BE2C (cell line): Measurements from ENCODE around the gene ZNF793.

Source experiments
- DNase-seq: peaks from one replicate; pipeline ENCODE4 v3.0.0-alpha.2; 2020
- H3K27me3 ChIP-seq: fragments of 250-450 bp; sonication (Bioruptor Pico); 2 replicates; pipeline ENCODE4 v1.5.1; 2020; ENCODE audit warnings: mild to moderate bottlenecking
- H3K36me3 ChIP-seq: fragments of 250-450 bp; sonication (Bioruptor Pico); 2 replicates; pipeline ENCODE4 v1.5.1; 2020; ENCODE audit warnings: mild to moderate bottlenecking
- H3K4me1 ChIP-seq: fragments of 250-450 bp; sonication (Bioruptor Pico); 2 replicates; pipeline ENCODE4 v1.5.1; 2020
- H3K4me3 ChIP-seq: 2 replicates; pipeline ENCODE4 v1.5.1; 2011; ENCODE audit warnings: low read depth, low read length
- H3K9me3 ChIP-seq: fragments of 250-450 bp; sonication (Bioruptor Pico); 2 replicates; pipeline ENCODE4 v1.5.1; 2020
- TF ChIP-seq, protein P1 (sequence below): IDR thresholded peaks from 2 replicates; pipeline ENCODE4 v1.5.1; 2012; ENCODE audit warnings: mild to moderate bottlenecking, low read depth, low read length

The ZNF793 gene

DNA sequence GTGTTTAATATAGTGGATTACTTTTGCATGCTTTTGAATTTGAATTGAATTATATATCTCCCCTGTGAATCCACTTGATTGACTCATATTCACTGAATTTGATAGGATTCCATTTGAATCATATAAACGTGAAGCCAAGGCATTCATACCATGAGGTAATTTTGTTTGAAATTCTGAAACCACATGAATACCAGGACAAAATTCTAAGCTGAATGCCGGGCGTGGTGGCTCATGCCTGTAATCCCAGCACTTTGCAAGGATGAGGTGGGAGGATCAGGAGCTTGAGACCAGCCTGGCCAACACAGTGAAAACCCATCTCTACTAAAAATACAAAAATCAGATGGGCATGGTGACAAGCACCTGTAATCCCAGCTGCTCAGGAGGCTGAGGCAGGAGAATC lies 4.4 kb downstream of the ZNF793 start:
- Histone ChIP-seq H3K4me1 (no peaks in the 10 kb centered on the region), H3K36me3 (no peaks in the 10 kb centered on the region), H3K27me3 (peaks cover 4% of the 10 kb centered on the region; the same call in 1 of the 2 replicates), H3K4me3 (no peak overlapping the region), H3K9me3 (peaks cover 5% of the 10 kb centered on the region; the same call in 1 of the 2 replicates)
- no peak for DNase-seq
- TF ChIP-seq, protein P1, sequence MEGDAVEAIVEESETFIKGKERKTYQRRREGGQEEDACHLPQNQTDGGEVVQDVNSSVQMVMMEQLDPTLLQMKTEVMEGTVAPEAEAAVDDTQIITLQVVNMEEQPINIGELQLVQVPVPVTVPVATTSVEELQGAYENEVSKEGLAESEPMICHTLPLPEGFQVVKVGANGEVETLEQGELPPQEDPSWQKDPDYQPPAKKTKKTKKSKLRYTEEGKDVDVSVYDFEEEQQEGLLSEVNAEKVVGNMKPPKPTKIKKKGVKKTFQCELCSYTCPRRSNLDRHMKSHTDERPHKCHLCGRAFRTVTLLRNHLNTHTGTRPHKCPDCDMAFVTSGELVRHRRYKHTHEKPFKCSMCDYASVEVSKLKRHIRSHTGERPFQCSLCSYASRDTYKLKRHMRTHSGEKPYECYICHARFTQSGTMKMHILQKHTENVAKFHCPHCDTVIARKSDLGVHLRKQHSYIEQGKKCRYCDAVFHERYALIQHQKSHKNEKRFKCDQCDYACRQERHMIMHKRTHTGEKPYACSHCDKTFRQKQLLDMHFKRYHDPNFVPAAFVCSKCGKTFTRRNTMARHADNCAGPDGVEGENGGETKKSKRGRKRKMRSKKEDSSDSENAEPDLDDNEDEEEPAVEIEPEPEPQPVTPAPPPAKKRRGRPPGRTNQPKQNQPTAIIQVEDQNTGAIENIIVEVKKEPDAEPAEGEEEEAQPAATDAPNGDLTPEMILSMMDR: no peak

DNA sequence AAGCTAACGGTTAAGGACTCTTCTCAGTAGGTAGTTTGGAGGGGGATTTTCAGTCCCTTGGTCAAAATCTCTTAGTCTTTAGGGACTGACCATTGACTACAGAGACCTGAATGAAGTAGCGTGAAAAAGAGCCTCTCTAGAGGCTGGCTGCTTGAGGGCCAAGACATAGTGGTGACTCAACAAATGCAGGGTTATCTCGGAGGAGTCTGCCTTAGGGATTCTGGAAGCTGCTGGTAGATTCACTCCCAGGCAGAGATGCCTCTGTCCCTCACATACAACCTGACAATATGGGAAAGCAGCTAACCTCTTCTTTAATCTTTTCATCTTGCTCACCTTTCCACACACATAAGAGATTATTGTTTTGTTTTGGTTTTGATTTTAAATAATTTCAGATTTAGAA lies 5.1 kb downstream of the ZNF793 start:
- no peak for DNase-seq
- H3K4me3 ChIP-seq: no peak overlapping the region
- no peaks in the 10 kb centered on the region for H3K4me1 ChIP-seq
- H3K36me3 ChIP-seq: no peaks in the 10 kb centered on the region
- TF ChIP-seq, protein P1: no peak
- peaks cover 3% of the 10 kb centered on the region; the same call in 1 of the 2 replicates for H3K27me3 ChIP-seq
- peaks cover 5% of the 10 kb centered on the region; the same call in 1 of the 2 replicates for H3K9me3 ChIP-seq

DNA sequence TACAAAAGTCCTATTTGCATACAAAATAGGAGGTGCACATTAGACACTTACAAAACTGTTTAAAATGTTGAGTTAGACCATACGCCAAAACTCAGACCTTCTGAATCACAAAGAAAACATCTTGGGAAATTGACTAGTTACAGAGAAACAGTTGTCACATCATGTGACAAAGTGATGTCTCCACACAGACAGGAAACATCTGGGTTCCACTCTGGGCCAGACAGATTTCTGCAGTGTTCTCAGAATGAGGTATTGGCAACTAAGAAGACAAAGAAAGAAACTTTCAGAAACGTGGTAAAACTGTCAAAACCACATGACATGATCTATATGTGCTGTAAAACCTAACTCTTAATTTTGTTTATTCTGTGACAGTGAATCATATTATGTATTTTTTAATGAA lies 6.7 kb downstream of the ZNF793 start:
- DNase-seq: no peak
- Histone ChIP-seq H3K27me3 (no peaks in the 10 kb centered on the region), H3K4me3 (no peak overlapping the region), H3K9me3 (no peaks in the 10 kb centered on the region), H3K36me3 (no peaks in the 10 kb centered on the region), H3K4me1 (no peaks in the 10 kb centered on the region)
- TF ChIP-seq, protein P1: no peak

DNA sequence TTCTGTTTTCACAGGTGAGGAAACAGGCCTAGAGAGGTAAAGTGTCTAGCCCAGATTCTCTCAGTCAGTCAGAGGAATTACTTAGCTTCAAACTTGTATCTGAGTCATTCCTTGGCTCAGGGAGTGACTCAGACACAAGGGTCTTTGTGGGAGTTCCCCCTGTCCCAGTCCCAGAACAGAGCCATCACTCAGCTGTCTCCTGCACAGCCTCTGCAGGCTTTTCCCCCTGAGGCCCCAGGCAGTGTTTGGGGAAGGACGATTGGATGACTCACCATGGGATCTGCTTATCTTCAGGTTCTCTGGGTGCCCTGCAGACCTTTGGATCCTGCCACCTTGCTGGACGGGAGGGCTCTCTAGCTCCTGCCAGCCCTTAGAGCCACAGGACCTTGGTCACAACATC lies 13.2 kb downstream of the ZNF793 start:
- Histone ChIP-seq H3K4me3 (no peak overlapping the region), H3K36me3 (no peaks in the 10 kb centered on the region), H3K27me3 (no peaks in the 10 kb centered on the region), H3K4me1 (no peaks in the 10 kb centered on the region), H3K9me3 (no peaks in the 10 kb centered on the region)
- DNase-seq: peak; percentile 52
- TF ChIP-seq, protein P1: no peak

- no peaks in the 10 kb centered on the region for H3K4me1 ChIP-seq
- no peak overlapping the region for H3K4me3 ChIP-seq
- H3K36me3 ChIP-seq: no peaks in the 10 kb centered on the region
- DNase-seq: no peak
- H3K9me3 ChIP-seq: no peaks in the 10 kb centered on the region
- TF ChIP-seq, protein P1: no peak
- H3K27me3 ChIP-seq: no peaks in the 10 kb centered on the region
Measured at GRCh38 chr19:37537391-37537947, 30.7 kb downstream of the ZNF793 start.

- TF ChIP-seq, protein P1: peak; percentile 63
- H3K9me3 ChIP-seq: peaks cover 9% of the 10 kb centered on the region; the same call in 1 of the 2 replicates
- peak; percentile 84 for DNase-seq
- H3K27me3 ChIP-seq: no peaks in the 10 kb centered on the region
- H3K4me3 ChIP-seq: peak overlapping the region; percentile 75
- no peaks in the 10 kb centered on the region for H3K36me3 ChIP-seq
- H3K4me1 ChIP-seq: no peaks in the 10 kb centered on the region
Measured at GRCh38 chr19:37551129-37551993, 44.6 kb downstream of the ZNF793 start.
